Caco-2 (cell line): Measurements from ENCODE around the gene NRXN3. TPM values are rescaled to one million over a fixed set of nuclear protein-coding genes. Genes with fewer than 3 reads are reported as not detected.
A peak's percentile ranks its signal among the peaks of the same experiment; 100 is the strongest.

Experiments
- BruUV-seq: library from RNA; stranded (reverse); fragments of 400-500 nt; replicated peaks from 2 replicates; lab custom pipeline; 2021; lab: Mats Ljungman, UMichigan
- CTCF ChIA-PET: fragments of 300-600 bp; sonication (Branson Sonifier 250); formaldehyde crosslinking; loops from one replicate; lab custom pipeline; 2022; ENCODE audit warnings: antibody characterized with exemption; lab: Charles Lee
- POLR2A ChIA-PET: fragments of 300-600 bp; sonication (Branson Sonifier 250); formaldehyde crosslinking; loops from one replicate; lab custom pipeline; 2022; ENCODE audit warnings: antibody characterized with exemption; lab: Charles Lee
- DNase-seq, 2 experiments: peaks; one replicate each; pipeline versions ENCODE4 v3.0.0 to v3.0.0-alpha.2; 2020 to 2022
- H3K27me3 ChIP-seq: replicated peaks from 2 replicates; pipeline ENCODE4 v1.6.0; 2011; ENCODE audit warnings: low read length; ENCODE audit not compliant: control insufficient read depth, insufficient read depth
- H3K36me3 ChIP-seq: 2 replicates; pipeline ENCODE4 v1.5.1; 2011; ENCODE audit warnings: low read length; ENCODE audit not compliant: control insufficient read depth, insufficient read depth
- H3K4me1 ChIP-seq: fragments of 250-450 bp; sonication (Bioruptor Pico); 2 replicates; pipeline ENCODE4 v1.5.1; 2020; ENCODE audit warnings: mild to moderate bottlenecking
- H3K4me3 ChIP-seq: 2 replicates; pipeline ENCODE4 v1.5.1; 2011; ENCODE audit warnings: low read depth, mild to moderate bottlenecking, control low read depth, low read length
- H3K9me3 ChIP-seq: fragments of 250-450 bp; sonication (Bioruptor Pico); 2 replicates; pipeline ENCODE4 v1.5.1; 2020; ENCODE audit warnings: mild to moderate bottlenecking, moderate library complexity
- H3K27ac Mint-ChIP-seq: one replicate; pipeline ENCODE4 v1.8.0; 2022; ENCODE audit warnings: mixed read lengths; ENCODE audit not compliant: unreplicated experiment
- H3K27me3 Mint-ChIP-seq: one replicate; pipeline ENCODE4 v1.8.0; 2022; ENCODE audit warnings: mixed read lengths; ENCODE audit not compliant: insufficient read depth, unreplicated experiment
- H3K36me3 Mint-ChIP-seq: one replicate; pipeline ENCODE4 v1.8.0; 2022; ENCODE audit warnings: mild to moderate bottlenecking, mixed read lengths; ENCODE audit not compliant: insufficient read depth, unreplicated experiment
- H3K4me1 Mint-ChIP-seq: one replicate; pipeline ENCODE4 v1.8.0; 2022; ENCODE audit warnings: low read depth, mixed read lengths; ENCODE audit not compliant: unreplicated experiment
- H3K4me3 Mint-ChIP-seq: one replicate; pipeline ENCODE4 v1.8.0; 2022; ENCODE audit warnings: mild to moderate bottlenecking, moderate library complexity, mixed read lengths; ENCODE audit not compliant: unreplicated experiment
- H3K9me3 Mint-ChIP-seq: one replicate; pipeline ENCODE4 v1.8.0; 2022; ENCODE audit warnings: mixed read lengths; ENCODE audit not compliant: unreplicated experiment
- intact Hi-C: fragments of 100-400 bp; cut with micrococcal nuclease; formaldehyde crosslinking; loops from one replicate; pipeline ENCODE4 v1.10.0; 2022; ENCODE audit not compliant: unreplicated experiment
- total RNA-seq: library from RNA; stranded (reverse); gene quantifications from 2 replicates; pipeline ENCODE4 v1.2.3, GENCODE V29; 2022
- TF ChIP-seq, protein P1 (sequence below), 2 experiments: fragments of 200-600 bp in 1 of 2; IDR thresholded peaks; 1 replicate in 1 of 2; 2 replicates in 1 of 2; pipeline versions ENCODE4 v1.5.1 to v1.8.0; 2011 to 2022; ENCODE audit warnings: antibody characterized with exemption in 1 of 2, control low read depth in 1 of 2, inconsistent platforms in 1 of 2, low read depth in 1 of 2, low read length in 1 of 2, mild to moderate bottlenecking in 1 of 2, moderate library complexity in 1 of 2; ENCODE audit not compliant: insufficient read depth in 1 of 2, severe bottlenecking in 1 of 2, unreplicated experiment in 1 of 2

The NRXN3 gene
- total RNA-seq, 1 experiment from 2014 or later, result 12.4 TPM

DNA sequence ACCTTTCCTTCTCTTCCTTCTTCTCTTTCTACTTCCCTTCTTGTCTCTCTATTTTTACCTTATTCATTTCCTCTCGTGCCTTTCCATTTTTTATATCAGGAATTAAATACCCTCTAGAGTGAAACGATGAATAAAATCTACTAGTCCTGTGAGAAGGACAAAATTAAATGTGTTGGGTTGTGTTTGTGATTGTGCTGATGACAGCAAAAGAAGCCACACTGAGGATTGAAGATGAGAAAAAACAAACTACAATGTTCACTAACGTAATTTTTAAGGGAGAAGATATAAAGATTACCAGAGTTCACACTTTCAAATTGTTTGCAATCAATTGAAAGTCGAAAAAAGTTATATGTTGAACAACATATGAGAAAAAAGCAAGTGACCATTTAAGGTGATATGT, 1029.0 kb downstream of the NRXN3 start:
- H3K4me1 Mint-ChIP-seq, result peaks cover 6% of the 10 kb centered on the region
- no peaks in the 10 kb centered on the region for H3K9me3 Mint-ChIP-seq
- no peak overlapping the region for H3K27ac Mint-ChIP-seq
- Histone ChIP-seq H3K4me3 (no peak overlapping the region), H3K36me3 (no peaks in the 10 kb centered on the region), H3K9me3 (no peaks in the 10 kb centered on the region), H3K4me1 (peaks cover 10% of the 10 kb centered on the region; the same call in 1 of the 2 replicates), H3K27me3 (no peaks in the 10 kb centered on the region)
- H3K36me3 Mint-ChIP-seq, result no peaks in the 10 kb centered on the region
- BruUV-seq, result no TSS peak
- DNase-seq, result no peak
- ChIA-PET CTCF (no interaction called here), POLR2A (no interaction called here)
- TF ChIP-seq, protein P1, sequence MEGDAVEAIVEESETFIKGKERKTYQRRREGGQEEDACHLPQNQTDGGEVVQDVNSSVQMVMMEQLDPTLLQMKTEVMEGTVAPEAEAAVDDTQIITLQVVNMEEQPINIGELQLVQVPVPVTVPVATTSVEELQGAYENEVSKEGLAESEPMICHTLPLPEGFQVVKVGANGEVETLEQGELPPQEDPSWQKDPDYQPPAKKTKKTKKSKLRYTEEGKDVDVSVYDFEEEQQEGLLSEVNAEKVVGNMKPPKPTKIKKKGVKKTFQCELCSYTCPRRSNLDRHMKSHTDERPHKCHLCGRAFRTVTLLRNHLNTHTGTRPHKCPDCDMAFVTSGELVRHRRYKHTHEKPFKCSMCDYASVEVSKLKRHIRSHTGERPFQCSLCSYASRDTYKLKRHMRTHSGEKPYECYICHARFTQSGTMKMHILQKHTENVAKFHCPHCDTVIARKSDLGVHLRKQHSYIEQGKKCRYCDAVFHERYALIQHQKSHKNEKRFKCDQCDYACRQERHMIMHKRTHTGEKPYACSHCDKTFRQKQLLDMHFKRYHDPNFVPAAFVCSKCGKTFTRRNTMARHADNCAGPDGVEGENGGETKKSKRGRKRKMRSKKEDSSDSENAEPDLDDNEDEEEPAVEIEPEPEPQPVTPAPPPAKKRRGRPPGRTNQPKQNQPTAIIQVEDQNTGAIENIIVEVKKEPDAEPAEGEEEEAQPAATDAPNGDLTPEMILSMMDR (IDR thresholded peaks at IDR 0.05; ENCODE audit: insufficient read depth in 1 of 2, low read depth in 1 of 2, low read length in 1 of 2, severe bottlenecking in 1 of 2, unreplicated experiment in 1 of 2), result no peak
- intact Hi-C loops, result no loop called here
- H3K4me3 Mint-ChIP-seq, result no peak overlapping the region
- no peaks in the 10 kb centered on the region for H3K27me3 Mint-ChIP-seq

DNA sequence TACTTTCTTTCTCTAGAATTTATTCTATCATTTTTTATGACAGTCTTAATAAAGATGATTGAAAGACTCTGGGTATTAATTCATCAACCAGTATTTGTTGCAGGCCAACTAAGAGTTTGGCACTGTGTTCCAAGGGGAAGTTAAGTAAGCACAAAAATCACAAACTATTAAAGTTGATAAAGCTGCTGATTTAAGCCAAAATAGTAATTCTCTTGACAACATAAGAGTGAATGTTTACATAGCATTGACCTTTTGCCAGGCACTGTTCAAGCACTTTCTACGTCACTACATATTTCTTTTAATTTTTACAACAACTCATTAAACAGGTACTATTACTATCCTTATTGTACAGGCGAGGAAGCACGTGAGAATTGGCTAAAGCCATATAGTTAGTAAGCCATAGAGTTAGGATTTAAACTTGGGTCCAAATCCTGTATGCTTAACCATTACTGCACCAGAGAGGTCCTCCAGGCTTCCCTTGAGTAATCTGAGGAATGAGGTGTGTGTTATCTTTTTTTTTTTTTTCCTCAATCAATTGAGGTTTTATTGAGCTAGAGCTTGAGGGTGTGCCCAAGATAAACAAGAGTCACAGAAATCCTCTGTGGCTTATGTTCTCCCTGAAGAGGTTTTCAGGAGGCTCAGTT, 1031.5 kb downstream of the NRXN3 start:
- POLR2A ChIA-PET, result no interaction called here
- no peaks in the 10 kb centered on the region for H3K9me3 ChIP-seq
- Mint-ChIP-seq H3K4me3 (no peak overlapping the region), H3K27me3 (no peaks in the 10 kb centered on the region), H3K36me3 (no peaks in the 10 kb centered on the region), H3K9me3 (no peaks in the 10 kb centered on the region), H3K27ac (peak overlapping the region; percentile 51), H3K4me1 (peaks cover 6% of the 10 kb centered on the region)
- H3K36me3 ChIP-seq, result no peaks in the 10 kb centered on the region
- no peak overlapping the region for H3K4me3 ChIP-seq
- peak; percentile 7 to 30 for DNase-seq
- TF ChIP-seq, protein P1 (IDR thresholded peaks at IDR 0.05; ENCODE audit: insufficient read depth in 1 of 2, low read depth in 1 of 2, low read length in 1 of 2, severe bottlenecking in 1 of 2, unreplicated experiment in 1 of 2), result no peak
- no TSS peak for BruUV-seq
- H3K4me1 ChIP-seq, result peaks cover 10% of the 10 kb centered on the region; the same call in 1 of the 2 replicates
- intact Hi-C loops, result no loop called here
- CTCF ChIA-PET, result interaction anchor here (0.7 kb wide), 1 partner anchor 84 kb away, joined by 3 read pairs; no protein-coding TSS in a partner anchor
- no peaks in the 10 kb centered on the region for H3K27me3 ChIP-seq

GRCh38 chr14:79204591-79204990, 1034.4 kb downstream of the NRXN3 start:
- Mint-ChIP-seq H3K27ac (no peak overlapping the region), H3K36me3 (no peaks in the 10 kb centered on the region), H3K4me1 (peaks cover 6% of the 10 kb centered on the region), H3K27me3 (no peaks in the 10 kb centered on the region), H3K4me3 (no peak overlapping the region), H3K9me3 (no peaks in the 10 kb centered on the region)
- BruUV-seq, result no TSS peak
- Histone ChIP-seq H3K27me3 (peaks cover 2% of the 10 kb centered on the region; the same call in 1 of the 2 replicates), H3K4me1 (peaks cover 10% of the 10 kb centered on the region; the same call in 1 of the 2 replicates), H3K36me3 (no peaks in the 10 kb centered on the region), H3K9me3 (no peaks in the 10 kb centered on the region), H3K4me3 (no peak overlapping the region)
- intact Hi-C loops, result no loop called here
- ChIA-PET CTCF (no interaction called here), POLR2A (no interaction called here)
- TF ChIP-seq, protein P1 (IDR thresholded peaks at IDR 0.05; ENCODE audit: insufficient read depth in 1 of 2, low read depth in 1 of 2, low read length in 1 of 2, severe bottlenecking in 1 of 2, unreplicated experiment in 1 of 2), result no peak
- DNase-seq, result no peak
